MCF 10A (cell line): ENCODE measurements around the gene WAS. TPM values are rescaled to one million over a fixed set of nuclear protein-coding genes. Genes with fewer than 3 reads are reported as not detected.
A peak's percentile ranks its signal among the peaks of the same experiment; 100 is the strongest.

Experiments
- Bru-seq: library from RNA; stranded (reverse); fragments of 400-500 nt; gene quantifications from one replicate; lab custom pipeline; 2021; lab: Mats Ljungman, UMichigan
- BruChase-seq, 2 experiments: library from RNA; stranded (reverse); fragments of 400-500 nt; gene quantifications; one replicate each; lab custom pipeline; 2021; lab: Mats Ljungman, UMichigan
- BruUV-seq: library from RNA; stranded (reverse); fragments of 400-500 nt; replicated peaks from 2 replicates; lab custom pipeline; 2021; lab: Mats Ljungman, UMichigan
- CTCF ChIA-PET: fragments of 300-600 bp; sonication (Branson Sonifier 250); formaldehyde crosslinking; extraction: SDS; loops from one replicate; lab custom pipeline; 2021; ENCODE audit warnings: antibody characterized with exemption, inconsistent platforms; lab: Yijun Ruan, JAX
- POLR2A ChIA-PET: fragments of 300-600, 350-650 bp; sonication (Branson Sonifier 250); formaldehyde crosslinking; extraction: SDS; loops from one replicate; lab custom pipeline; 2020; ENCODE audit warnings: antibody characterized with exemption, inconsistent platforms; lab: Yijun Ruan, JAX
- DNase-seq: peaks from one replicate; pipeline ENCODE4 v3.0.0-alpha.2; 2018; ENCODE audit not compliant: unreplicated experiment
- H3K27ac Mint-ChIP-seq: one replicate; pipeline ENCODE4 v1.8.0; 2022; ENCODE audit warnings: mild to moderate bottlenecking, low read depth, mixed read lengths; ENCODE audit not compliant: unreplicated experiment
- H3K27me3 Mint-ChIP-seq: one replicate; pipeline ENCODE4 v1.8.0; 2022; ENCODE audit warnings: mixed read lengths; ENCODE audit not compliant: insufficient read depth, unreplicated experiment
- H3K36me3 Mint-ChIP-seq: one replicate; pipeline ENCODE4 v1.8.0; 2022; ENCODE audit warnings: mild to moderate bottlenecking, moderate library complexity, mixed read lengths; ENCODE audit not compliant: insufficient read depth, unreplicated experiment
- H3K4me1 Mint-ChIP-seq: one replicate; pipeline ENCODE4 v1.8.0; 2022; ENCODE audit warnings: mixed read lengths; ENCODE audit not compliant: insufficient read depth, unreplicated experiment
- H3K4me3 Mint-ChIP-seq: one replicate; pipeline ENCODE4 v1.8.0; 2022; ENCODE audit warnings: mild to moderate bottlenecking, moderate library complexity, mixed read lengths; ENCODE audit not compliant: unreplicated experiment
- H3K9me3 Mint-ChIP-seq: one replicate; pipeline ENCODE4 v1.8.0; 2022; ENCODE audit warnings: mixed read lengths; ENCODE audit not compliant: unreplicated experiment
- CTCF ChIP-seq: fragments of 200-600 bp; IDR thresholded peaks from one replicate; pipeline ENCODE4 v1.8.0; 2022; ENCODE audit warnings: antibody characterized with exemption, mild to moderate bottlenecking; ENCODE audit not compliant: unreplicated experiment
- intact Hi-C: fragments of 100-400 bp; cut with micrococcal nuclease; formaldehyde crosslinking; loops from 2 replicates; pipeline ENCODE4 v1.14.1; 2022
- long read RNA-seq: library from polyadenylated mRNA; stranded (forward); transcript quantifications from one replicate; pipeline ENCODE4 v2.0.0, GENCODE V29; 2022
- total RNA-seq: library from RNA; stranded (reverse); gene quantifications from 2 replicates; pipeline ENCODE4 v1.2.3, GENCODE V29; 2022

The WAS gene
- total RNA-seq (0.37 and 0.96 TPM in 2 replicates), Bru-seq, nascent RNA (percentile 16 among the genes with signal in this experiment), BruChase-seq, experiment 1, labeled RNA remaining after a 6-hour chase (percentile 28 among the genes with signal in this experiment), BruChase-seq, experiment 2, labeled RNA remaining after a 2-hour chase (percentile 24 among the genes with signal in this experiment)
- long read RNA-seq, partial matches to known transcripts, result 1 of 1 reads
- long read RNA-seq, other reads (novel, unspliced or antisense), result 0 of 1 reads

GRCh38 chrX:48683411-48683982 is at the start of gene WAS:
TSS of gene WAS (plus strand) at chrX:48683799. CDS start at chrX:48683854, 55 bp downstream.
- intact Hi-C loops, result no loop called here
- CTCF ChIA-PET, result no interaction called here
- no peak for DNase-seq
- BruUV-seq, result no TSS peak
- H3K27me3 Mint-ChIP-seq, result peaks cover 41% of the 10 kb centered on the region
- no peak within 1 kb of the TSS for H3K4me3 Mint-ChIP-seq
- POLR2A ChIA-PET, result no interaction called here
- H3K9me3 Mint-ChIP-seq, result peaks cover 23% of the 10 kb centered on the region
- no peak within 1 kb of the TSS for H3K27ac Mint-ChIP-seq
- H3K36me3 Mint-ChIP-seq, result no peaks in the 10 kb centered on the region
- no peaks in the 10 kb centered on the region for H3K4me1 Mint-ChIP-seq
- no peak for TF ChIP-seq CTCF

DNA sequence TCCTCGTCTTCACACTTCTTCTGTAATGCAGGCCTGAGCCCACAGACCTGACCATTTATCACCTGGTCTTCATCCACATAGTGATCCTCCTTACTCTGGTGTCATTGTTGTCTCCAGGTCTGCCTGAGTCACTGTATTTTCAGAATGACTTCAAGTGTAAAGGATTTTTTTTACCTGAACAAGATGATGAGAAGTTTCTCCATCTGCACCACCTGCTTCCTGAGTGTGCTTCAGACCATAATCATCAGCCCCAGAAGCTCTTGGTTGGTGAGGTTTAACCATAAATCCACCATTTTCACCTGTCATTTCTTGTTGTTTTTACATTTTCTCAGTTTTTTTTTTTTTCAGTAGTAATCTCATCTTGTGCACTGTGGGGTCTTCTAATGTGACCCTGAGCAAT is 47.3 kb upstream of the WAS start:
- POLR2A ChIA-PET, result interaction anchor here (0.6 kb wide), 1 partner anchor 14 kb away, joined by 4 read pairs; no protein-coding TSS in a partner anchor
- H3K27ac Mint-ChIP-seq, result no peak overlapping the region
- H3K9me3 Mint-ChIP-seq, result peaks cover 7% of the 10 kb centered on the region
- H3K4me1 Mint-ChIP-seq, result no peaks in the 10 kb centered on the region
- DNase-seq, result no peak
- intact Hi-C loops, result no loop called here
- no peak overlapping the region for H3K4me3 Mint-ChIP-seq
- H3K27me3 Mint-ChIP-seq, result no peaks in the 10 kb centered on the region
- no peaks in the 10 kb centered on the region for H3K36me3 Mint-ChIP-seq
- no peak for TF ChIP-seq CTCF
- BruUV-seq, result no TSS peak
- CTCF ChIA-PET, result no interaction called here

DNA sequence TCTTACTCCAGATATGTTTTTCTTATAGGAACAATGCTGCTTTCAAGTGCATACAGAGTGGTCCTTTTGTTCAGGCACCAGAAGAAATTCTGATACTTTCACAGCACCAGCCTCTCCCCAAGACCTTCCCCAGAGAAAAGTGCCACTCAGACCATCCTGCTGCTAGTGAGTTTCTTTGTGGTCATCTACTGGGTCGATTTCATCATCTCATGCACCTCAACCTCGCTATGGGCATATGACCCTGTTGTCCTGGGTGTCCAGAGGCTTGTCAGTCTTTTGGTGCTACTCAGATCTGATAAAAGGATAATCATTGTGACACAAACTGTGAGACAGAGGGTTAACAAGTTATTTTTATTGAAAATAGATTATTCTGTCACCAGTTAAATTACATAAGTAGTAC is 46.8 kb upstream of the WAS start:
- ChIA-PET CTCF (no interaction called here), POLR2A (no interaction called here)
- intact Hi-C loops, result no loop called here

DNA sequence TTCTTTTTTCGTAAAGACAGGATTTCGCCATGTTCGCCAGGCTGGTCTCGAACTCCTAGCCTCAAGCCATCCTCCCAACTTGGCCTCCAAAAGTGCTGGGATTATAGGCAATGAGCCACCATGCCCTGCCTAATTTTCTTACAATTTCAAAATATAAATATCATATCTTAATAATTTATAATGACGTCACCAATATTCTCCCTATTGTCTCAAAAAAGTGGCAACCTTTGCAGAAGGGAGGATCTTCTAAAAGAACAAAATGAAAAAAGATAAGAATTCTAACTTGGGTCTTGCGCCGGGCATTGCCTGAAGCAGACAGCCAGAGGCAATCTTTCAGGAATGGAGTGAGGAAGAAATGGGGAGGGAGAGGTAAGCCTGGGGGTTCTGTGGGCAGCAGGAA is 37.9 kb upstream of the WAS start:
- CTCF ChIA-PET, result no interaction called here
- H3K27me3 Mint-ChIP-seq, result no peaks in the 10 kb centered on the region
- no peak for TF ChIP-seq CTCF
- H3K4me3 Mint-ChIP-seq, result no peak overlapping the region
- POLR2A ChIA-PET, result no interaction called here
- no peaks in the 10 kb centered on the region for H3K36me3 Mint-ChIP-seq
- no peak overlapping the region for H3K27ac Mint-ChIP-seq
- BruUV-seq, result no TSS peak
- no peaks in the 10 kb centered on the region for H3K9me3 Mint-ChIP-seq
- intact Hi-C loops, result no loop called here
- peaks cover 6% of the 10 kb centered on the region for H3K4me1 Mint-ChIP-seq
- no peak for DNase-seq

More for the DNA sequence above, 46.8 kb upstream of the WAS start:
- Mint-ChIP-seq H3K27ac (no peak overlapping the region), H3K4me3 (no peak overlapping the region), H3K9me3 (peaks cover 7% of the 10 kb centered on the region), H3K36me3 (no peaks in the 10 kb centered on the region), H3K27me3 (no peaks in the 10 kb centered on the region), H3K4me1 (no peaks in the 10 kb centered on the region)
- no peak for TF ChIP-seq CTCF
- BruUV-seq, result no TSS peak
- DNase-seq, result no peak
